ENCODE data around the gene THEM5. TPM values are rescaled to one million over a fixed set of nuclear protein-coding genes. Genes with fewer than 3 reads are reported as not detected.

THEM5 gene
- total and polyA plus RNA-seq, 3 donors from 2014 or later, result 0.57 TPM; not detected in 2

- Histone ChIP-seq H3K27ac (no peak overlapping the region), H3K9me3 (no peaks in the 10 kb centered on the region), H3K4me3 (no peak overlapping the region), H3K36me3 (ENCODE audit: low read depth, missing control alignments) (no peaks in the 10 kb centered on the region), H3K4me1 (no peaks in the 10 kb centered on the region), H3K27me3 (no peaks in the 10 kb centered on the region)
- DNase-seq, result no peak
- WGBS, 2 donors, result 82 to 85% methylated on average over 8 to 12 of the region's 12 CpGs
- TF ChIP-seq POLR2A (IDR thresholded peaks at IDR 0.05) (no peak), CTCF (IDR thresholded peaks at IDR 0.05) (no peak)
- intact Hi-C loops (cut with DNase I; ENCODE audit: low total_unique reads), result no loop called here
These were observed 40.1 kb downstream of the THEM5 start for GRCh38 chr1:151813271-151813977.

- 63 to 74% methylated on average over 9 of the region's 9 CpGs for WGBS, 2 donors
- H3K9me3 ChIP-seq, result no peaks in the 10 kb centered on the region
- H3K36me3 ChIP-seq (ENCODE audit: low read depth, missing control alignments), result no peaks in the 10 kb centered on the region
- no peaks in the 10 kb centered on the region for H3K27me3 ChIP-seq
- no peak overlapping the region for H3K27ac ChIP-seq
- intact Hi-C loops (cut with DNase I; ENCODE audit: low total_unique reads), result no loop called here
- no peak for DNase-seq
- H3K4me1 ChIP-seq, result no peaks in the 10 kb centered on the region
- TF ChIP-seq CTCF (IDR thresholded peaks at IDR 0.05), result no peak
- TF ChIP-seq POLR2A (IDR thresholded peaks at IDR 0.05), result no peak
- no peak overlapping the region for H3K4me3 ChIP-seq
These were observed 42.3 kb downstream of the THEM5 start for GRCh38 chr1:151811181-151811580.

GRCh38 chr1:151809985-151810556 is 43.4 kb downstream of the THEM5 start:
- Histone ChIP-seq H3K4me3 (no peak overlapping the region), H3K27me3 (no peaks in the 10 kb centered on the region), H3K9me3 (no peaks in the 10 kb centered on the region), H3K36me3 (ENCODE audit: low read depth, missing control alignments) (no peaks in the 10 kb centered on the region), H3K27ac (no peak overlapping the region), H3K4me1 (no peaks in the 10 kb centered on the region)
- TF ChIP-seq CTCF (IDR thresholded peaks at IDR 0.05) (no peak), POLR2A (IDR thresholded peaks at IDR 0.05) (no peak)
- intact Hi-C loops (cut with DNase I; ENCODE audit: low total_unique reads), result no loop called here
- no peak for DNase-seq
- WGBS, 2 donors, result 96 to 100% methylated on average over 1 of the region's 1 CpG

- Histone ChIP-seq H3K4me3 (no peak overlapping the region), H3K36me3 (ENCODE audit: low read depth, missing control alignments) (no peaks in the 10 kb centered on the region), H3K27me3 (no peaks in the 10 kb centered on the region), H3K4me1 (no peaks in the 10 kb centered on the region), H3K27ac (no peak overlapping the region), H3K9me3 (no peaks in the 10 kb centered on the region)
- no peak for DNase-seq
- intact Hi-C loops (cut with DNase I; ENCODE audit: low total_unique reads), result no loop called here
- TF ChIP-seq CTCF (IDR thresholded peaks at IDR 0.05) (no peak), POLR2A (IDR thresholded peaks at IDR 0.05) (no peak)
- WGBS, 2 donors, result 83 to 84% methylated on average over 7 to 8 of the region's 8 CpGs
These were observed 44.1 kb downstream of the THEM5 start for GRCh38 chr1:151809290-151809984.
